Osteoblast (primary cell): ENCODE data around the gene FTH1. TPM values are rescaled to one million over a fixed set of nuclear protein-coding genes. Genes with fewer than 3 reads are reported as not detected.

Source experiments
- DNase-seq: peaks from one replicate; pipeline ENCODE4 v3.0.0; 2011; ENCODE audit warnings: low spot score, mixed read lengths; ENCODE audit not compliant: insufficient read length; ENCODE audit errors: missing footprints
- H2AFZ ChIP-seq: 2 replicates; pipeline ENCODE4 v1.6.0; 2011; ENCODE audit warnings: mild to moderate bottlenecking, low read length
- H3K27ac ChIP-seq: 2 replicates; pipeline ENCODE4 v1.5.1; 2011; ENCODE audit warnings: mild to moderate bottlenecking, low read depth, low read length, moderate library complexity
- H3K27me3 ChIP-seq: 2 replicates; pipeline ENCODE4 v1.6.0; 2012; ENCODE audit warnings: mild to moderate bottlenecking, control low read depth, inconsistent platforms, low read length, moderate library complexity; ENCODE audit not compliant: insufficient read depth
- H3K36me3 ChIP-seq: 2 replicates; pipeline ENCODE4 v1.5.1; 2011; ENCODE audit warnings: mild to moderate bottlenecking, low read length, control low read depth, moderate library complexity; ENCODE audit not compliant: insufficient read depth
- H3K4me1 ChIP-seq: 2 replicates; pipeline ENCODE4 v1.5.1; 2011; ENCODE audit warnings: mild to moderate bottlenecking, low read length, control low read depth, moderate library complexity; ENCODE audit not compliant: insufficient read depth
- H3K4me2 ChIP-seq: 2 replicates; pipeline ENCODE4 v1.6.0; 2011; ENCODE audit warnings: mild to moderate bottlenecking, low read length; ENCODE audit not compliant: insufficient read depth
- H3K4me3 ChIP-seq: fragments of 200-600 bp; sonication (generic); 3 replicates; pipeline ENCODE4 v1.5.1; 2012; ENCODE audit warnings: mild to moderate bottlenecking, low read length, inconsistent platforms; ENCODE audit not compliant: insufficient read depth
- H3K79me2 ChIP-seq: 2 replicates; pipeline ENCODE4 v1.6.0; 2012; ENCODE audit warnings: mild to moderate bottlenecking, low read length, control low read depth, inconsistent platforms; ENCODE audit not compliant: insufficient read depth
- H3K9me3 ChIP-seq: 2 replicates; pipeline ENCODE4 v1.5.1; 2011; ENCODE audit warnings: low read depth, low read length, control low read depth
- H4K20me1 ChIP-seq: 2 replicates; pipeline ENCODE4 v1.6.0; 2012; ENCODE audit warnings: mild to moderate bottlenecking, low read length, control low read depth; ENCODE audit not compliant: insufficient read depth
- total RNA-seq: library from RNA; depleted of rRNA; stranded (reverse); fragments of >200 nt; gene quantifications from 2 replicates; pipeline ENCODE4 v1.2.3, GENCODE V29; 2012
- TF ChIP-seq, protein P1 (sequence below): IDR thresholded peaks from 2 replicates; pipeline ENCODE4 v1.5.1; 2011; ENCODE audit warnings: mild to moderate bottlenecking, low read depth, low read length, moderate library complexity; ENCODE audit errors: extremely low read depth

The FTH1 gene
- total RNA-seq, 1 donor: 1,507 TPM

- DNase-seq: no peak
- Histone ChIP-seq H3K27me3 (no peaks in the 10 kb centered on the region), H3K4me2 (no peak overlapping the region), H3K4me3 (no peak overlapping the region), H3K79me2 (no peaks in the 10 kb centered on the region), H3K36me3 (no peaks in the 10 kb centered on the region), H3K9me3 (peaks cover 5% of the 10 kb centered on the region), H3K27ac (no peak overlapping the region), H2AFZ (no peak overlapping the region), H3K4me1 (peaks cover 17% of the 10 kb centered on the region), H4K20me1 (no peaks in the 10 kb centered on the region)
- TF ChIP-seq, protein P1, sequence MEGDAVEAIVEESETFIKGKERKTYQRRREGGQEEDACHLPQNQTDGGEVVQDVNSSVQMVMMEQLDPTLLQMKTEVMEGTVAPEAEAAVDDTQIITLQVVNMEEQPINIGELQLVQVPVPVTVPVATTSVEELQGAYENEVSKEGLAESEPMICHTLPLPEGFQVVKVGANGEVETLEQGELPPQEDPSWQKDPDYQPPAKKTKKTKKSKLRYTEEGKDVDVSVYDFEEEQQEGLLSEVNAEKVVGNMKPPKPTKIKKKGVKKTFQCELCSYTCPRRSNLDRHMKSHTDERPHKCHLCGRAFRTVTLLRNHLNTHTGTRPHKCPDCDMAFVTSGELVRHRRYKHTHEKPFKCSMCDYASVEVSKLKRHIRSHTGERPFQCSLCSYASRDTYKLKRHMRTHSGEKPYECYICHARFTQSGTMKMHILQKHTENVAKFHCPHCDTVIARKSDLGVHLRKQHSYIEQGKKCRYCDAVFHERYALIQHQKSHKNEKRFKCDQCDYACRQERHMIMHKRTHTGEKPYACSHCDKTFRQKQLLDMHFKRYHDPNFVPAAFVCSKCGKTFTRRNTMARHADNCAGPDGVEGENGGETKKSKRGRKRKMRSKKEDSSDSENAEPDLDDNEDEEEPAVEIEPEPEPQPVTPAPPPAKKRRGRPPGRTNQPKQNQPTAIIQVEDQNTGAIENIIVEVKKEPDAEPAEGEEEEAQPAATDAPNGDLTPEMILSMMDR: no peak
Measured at GRCh38 chr11:62000539-62001446, 33.4 kb upstream of the FTH1 start.

DNA sequence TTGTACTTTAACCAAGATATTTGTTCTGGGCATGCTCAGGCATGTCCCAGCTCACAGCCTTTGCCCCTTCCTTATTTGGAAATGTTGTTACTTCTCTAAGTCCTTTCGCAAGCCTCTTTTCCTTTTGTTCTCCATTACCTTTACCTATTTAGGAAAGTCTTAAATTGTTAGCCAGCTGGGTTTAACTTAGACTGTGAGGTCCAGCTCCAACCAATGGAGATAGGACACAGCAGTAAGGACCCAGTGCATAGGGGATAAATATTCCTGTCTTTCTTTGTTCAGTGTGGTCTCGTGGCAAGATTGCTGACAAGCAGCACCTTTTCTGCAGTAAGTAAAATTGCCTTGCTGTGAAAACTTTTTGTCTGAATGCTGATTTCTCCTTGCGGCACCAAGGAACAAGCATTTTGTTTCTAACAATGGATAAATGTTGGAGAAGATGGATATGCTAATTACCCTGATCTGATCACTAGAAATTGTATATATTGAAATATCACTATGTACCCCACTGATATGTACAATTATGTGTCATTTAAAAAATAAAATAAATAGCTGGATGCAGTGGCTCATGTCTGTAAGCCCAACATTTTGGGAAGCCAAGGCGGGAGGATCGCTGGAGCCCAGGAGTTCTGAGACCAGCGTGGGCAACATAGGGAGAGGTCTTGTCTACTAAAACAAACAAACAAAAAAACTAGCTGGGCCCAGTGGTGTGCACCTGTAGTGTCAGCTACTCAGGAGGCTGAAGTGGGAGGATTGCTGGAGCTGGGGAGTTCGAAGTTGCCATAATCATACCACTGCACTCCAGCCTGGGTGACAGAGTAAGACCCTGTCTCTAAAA, 31.9 kb upstream of the FTH1 start:
- Histone ChIP-seq H2AFZ (no peak overlapping the region), H3K4me2 (no peak overlapping the region), H3K4me3 (no peak overlapping the region), H3K4me1 (peaks cover 2% of the 10 kb centered on the region), H3K27ac (no peak overlapping the region), H3K9me3 (peaks cover 5% of the 10 kb centered on the region), H4K20me1 (no peaks in the 10 kb centered on the region), H3K36me3 (no peaks in the 10 kb centered on the region), H3K27me3 (no peaks in the 10 kb centered on the region), H3K79me2 (no peaks in the 10 kb centered on the region)
- no peak for DNase-seq
- TF ChIP-seq, protein P1: no peak

DNA sequence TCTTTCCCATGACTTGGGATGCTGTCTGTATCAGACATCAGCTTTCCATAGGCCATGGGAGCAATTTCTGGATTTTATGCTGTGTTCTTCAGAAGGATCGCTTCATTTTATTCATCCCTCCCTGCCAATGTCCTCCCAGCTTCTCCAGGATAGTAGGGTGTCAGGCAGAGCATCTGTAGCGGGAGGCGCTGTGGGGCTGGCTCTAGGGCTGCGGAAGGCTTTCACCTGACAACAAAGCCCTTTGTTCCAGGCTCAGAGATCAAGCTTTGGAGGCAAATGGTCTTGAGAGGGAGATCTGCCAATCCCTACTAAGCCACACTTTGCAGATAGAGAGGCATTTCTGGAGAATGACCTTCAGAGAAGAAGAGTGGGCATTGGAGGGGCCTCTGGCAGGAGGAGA, 29.5 kb upstream of the FTH1 start:
- Histone ChIP-seq H3K4me3 (no peak overlapping the region), H3K27me3 (no peaks in the 10 kb centered on the region), H3K36me3 (no peaks in the 10 kb centered on the region), H3K79me2 (no peaks in the 10 kb centered on the region), H3K9me3 (peaks cover 5% of the 10 kb centered on the region), H3K27ac (no peak overlapping the region), H4K20me1 (no peaks in the 10 kb centered on the region), H2AFZ (no peak overlapping the region), H3K4me2 (no peak overlapping the region), H3K4me1 (no peaks in the 10 kb centered on the region)
- TF ChIP-seq, protein P1: no peak
- no peak for DNase-seq

DNA sequence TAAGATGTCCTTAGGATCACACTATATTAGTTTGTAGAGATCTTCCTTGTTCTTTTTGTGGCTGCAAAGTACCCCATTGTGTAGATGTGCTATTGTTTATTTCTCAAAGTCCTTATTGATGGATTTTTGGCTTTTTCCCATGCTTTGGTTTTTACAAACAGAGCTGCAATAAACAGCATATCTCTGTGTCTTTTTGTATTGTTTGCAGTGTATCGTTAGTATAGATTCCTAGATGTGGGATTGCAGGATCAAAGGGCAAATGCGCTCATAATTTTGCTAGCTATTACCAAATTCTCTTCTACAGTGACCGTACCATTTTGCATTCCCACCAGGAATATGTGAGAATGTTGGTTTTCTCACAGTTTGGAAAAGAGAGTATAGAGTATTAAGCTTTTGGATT, 27.5 kb upstream of the FTH1 start:
- Histone ChIP-seq H3K4me2 (no peak overlapping the region), H3K36me3 (no peaks in the 10 kb centered on the region), H3K27ac (no peak overlapping the region), H3K27me3 (no peaks in the 10 kb centered on the region), H3K9me3 (peaks cover 5% of the 10 kb centered on the region), H2AFZ (no peak overlapping the region), H3K79me2 (no peaks in the 10 kb centered on the region), H3K4me3 (no peak overlapping the region), H4K20me1 (no peaks in the 10 kb centered on the region), H3K4me1 (no peaks in the 10 kb centered on the region)
- TF ChIP-seq, protein P1: no peak
- no peak for DNase-seq
